SK-N-SH treated with all-trans-retinoic acid at 6 μM for 48 hours (cell line): ENCODE data around the gene TMEM33.

Experiments
- GLIS3 ChIP-seq: fragments of 250-450 bp; sonication (Bioruptor Pico); IDR thresholded peaks from 2 replicates; pipeline ENCODE4 v1.5.0; 2020; ENCODE audit warnings: mild to moderate bottlenecking, moderate library complexity
- RARB ChIP-seq: fragments of 250-450 bp; sonication (Bioruptor Pico); IDR thresholded peaks from 2 replicates; pipeline ENCODE4 v1.8.0; 2021; ENCODE audit warnings: mild to moderate bottlenecking, moderate library complexity
- ZFP3 ChIP-seq: fragments of 250-450 bp; sonication (Bioruptor Pico); IDR thresholded peaks from 2 replicates; pipeline ENCODE4 v1.5.0; 2020; ENCODE audit warnings: mild to moderate bottlenecking, moderate library complexity
- ZFP30 ChIP-seq: fragments of 450-650 bp; formaldehyde crosslinking; IDR thresholded peaks from 2 replicates; pipeline ENCODE4 v1.5.0; 2022; ENCODE audit warnings: mild to moderate bottlenecking, moderate library complexity
- TF ChIP-seq, protein P1 (sequence below): fragments of 250-450 bp; sonication (Bioruptor Pico); IDR thresholded peaks from 2 replicates; pipeline ENCODE4 v1.8.0; 2020; ENCODE audit warnings: mild to moderate bottlenecking, moderate library complexity, borderline replicate concordance

DNA sequence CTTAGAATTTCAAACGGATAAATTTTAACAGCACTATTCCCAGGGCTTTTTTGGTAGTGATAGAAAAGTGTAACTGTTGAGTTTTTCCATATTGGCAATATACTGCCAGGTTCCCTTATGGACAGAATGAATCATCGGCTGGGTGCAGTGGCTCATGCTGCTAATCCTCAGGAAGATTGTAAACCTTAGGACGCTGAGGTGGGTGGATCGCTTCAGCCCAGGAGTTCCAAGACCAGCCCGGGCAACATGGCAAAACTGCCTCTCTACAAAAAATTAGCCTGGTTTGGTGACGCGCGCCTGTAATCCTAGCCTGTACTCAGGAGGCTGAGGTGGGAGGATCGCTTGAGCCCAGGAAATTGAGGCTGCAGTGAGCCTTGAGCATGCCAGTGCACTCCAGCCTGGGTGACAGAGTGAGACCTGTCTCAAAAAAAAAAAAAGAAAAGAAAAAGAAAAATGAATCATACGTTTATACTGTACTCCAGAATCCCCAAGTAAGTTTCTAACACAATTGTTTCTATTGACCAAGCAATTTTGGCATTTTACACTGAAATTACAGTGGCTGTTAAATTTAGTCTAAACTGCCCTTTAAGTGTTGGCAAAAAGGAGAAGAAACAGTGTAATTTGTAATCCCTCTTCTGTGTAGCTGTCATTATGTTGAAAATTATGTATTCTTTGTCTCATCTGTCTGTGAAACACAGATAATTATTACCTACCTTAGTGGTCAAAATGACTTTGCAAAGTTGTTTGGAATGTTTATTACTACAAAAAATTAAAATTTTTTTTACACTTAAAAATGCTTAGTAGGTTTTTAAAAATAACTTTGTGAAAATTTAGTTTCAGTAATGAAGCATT is 56.9 kb downstream of the TMEM33 start:
- TF ChIP-seq ZFP30 (CRISPR knock-in tag), result no peak
- TF ChIP-seq RARB (CRISPR knock-in tag), result no peak
- no peak for TF ChIP-seq GLIS3 (CRISPR knock-in tag)
- TF ChIP-seq, protein P1, sequence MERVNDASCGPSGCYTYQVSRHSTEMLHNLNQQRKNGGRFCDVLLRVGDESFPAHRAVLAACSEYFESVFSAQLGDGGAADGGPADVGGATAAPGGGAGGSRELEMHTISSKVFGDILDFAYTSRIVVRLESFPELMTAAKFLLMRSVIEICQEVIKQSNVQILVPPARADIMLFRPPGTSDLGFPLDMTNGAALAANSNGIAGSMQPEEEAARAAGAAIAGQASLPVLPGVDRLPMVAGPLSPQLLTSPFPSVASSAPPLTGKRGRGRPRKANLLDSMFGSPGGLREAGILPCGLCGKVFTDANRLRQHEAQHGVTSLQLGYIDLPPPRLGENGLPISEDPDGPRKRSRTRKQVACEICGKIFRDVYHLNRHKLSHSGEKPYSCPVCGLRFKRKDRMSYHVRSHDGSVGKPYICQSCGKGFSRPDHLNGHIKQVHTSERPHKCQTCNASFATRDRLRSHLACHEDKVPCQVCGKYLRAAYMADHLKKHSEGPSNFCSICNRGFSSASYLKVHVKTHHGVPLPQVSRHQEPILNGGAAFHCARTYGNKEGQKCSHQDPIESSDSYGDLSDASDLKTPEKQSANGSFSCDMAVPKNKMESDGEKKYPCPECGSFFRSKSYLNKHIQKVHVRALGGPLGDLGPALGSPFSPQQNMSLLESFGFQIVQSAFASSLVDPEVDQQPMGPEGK, result no peak
- no peak for TF ChIP-seq ZFP3 (CRISPR knock-in tag)
